ENCODE data around the gene SLC28A2. TPM values are rescaled to one million over a fixed set of nuclear protein-coding genes. Genes with fewer than 3 reads are reported as not detected.
A peak's percentile ranks its signal among the peaks of the same experiment; 100 is the strongest.

SLC28A2 gene
- total and polyA plus RNA-seq, 9 of the 15 experiments (the other 6 are each of a cell fraction or from before 2014, with no cell fraction given): 0.03 to 0.04 TPM; not detected in 7

DNA sequence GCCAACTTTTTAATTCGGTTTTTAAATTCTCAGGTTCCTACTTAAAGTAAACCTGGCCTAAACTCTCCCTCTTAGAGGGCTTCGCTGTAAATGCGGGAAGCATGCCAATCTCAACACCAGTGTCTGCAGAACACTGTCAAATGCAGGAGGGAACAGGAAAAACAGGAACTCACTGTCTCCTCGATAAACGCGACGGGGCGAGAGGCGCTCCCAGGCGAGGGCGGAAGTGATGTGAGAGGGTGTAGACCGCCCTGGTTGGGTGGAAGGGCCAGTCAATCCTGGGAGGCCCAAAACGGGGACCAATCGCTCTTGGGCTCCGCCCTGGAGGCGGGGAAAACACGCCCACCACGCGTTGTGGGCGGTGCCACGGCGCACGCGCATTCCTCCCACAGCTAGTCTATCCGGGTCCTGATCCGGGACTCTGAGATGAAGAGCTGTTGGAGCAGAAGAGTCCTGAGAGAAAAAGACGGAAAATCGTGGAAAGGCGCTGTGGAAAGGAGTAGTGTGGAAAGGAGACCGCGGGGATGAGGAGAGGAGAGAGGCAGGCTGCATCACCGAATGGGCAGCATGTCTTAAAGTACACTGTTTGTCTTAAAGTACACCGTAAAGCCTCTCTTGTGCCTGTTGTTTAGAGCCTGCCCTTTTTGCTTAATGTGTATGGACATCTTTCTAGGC, 27.1 kb downstream of the SLC28A2 start (continued):
- TF ChIP-seq, protein P1, sequence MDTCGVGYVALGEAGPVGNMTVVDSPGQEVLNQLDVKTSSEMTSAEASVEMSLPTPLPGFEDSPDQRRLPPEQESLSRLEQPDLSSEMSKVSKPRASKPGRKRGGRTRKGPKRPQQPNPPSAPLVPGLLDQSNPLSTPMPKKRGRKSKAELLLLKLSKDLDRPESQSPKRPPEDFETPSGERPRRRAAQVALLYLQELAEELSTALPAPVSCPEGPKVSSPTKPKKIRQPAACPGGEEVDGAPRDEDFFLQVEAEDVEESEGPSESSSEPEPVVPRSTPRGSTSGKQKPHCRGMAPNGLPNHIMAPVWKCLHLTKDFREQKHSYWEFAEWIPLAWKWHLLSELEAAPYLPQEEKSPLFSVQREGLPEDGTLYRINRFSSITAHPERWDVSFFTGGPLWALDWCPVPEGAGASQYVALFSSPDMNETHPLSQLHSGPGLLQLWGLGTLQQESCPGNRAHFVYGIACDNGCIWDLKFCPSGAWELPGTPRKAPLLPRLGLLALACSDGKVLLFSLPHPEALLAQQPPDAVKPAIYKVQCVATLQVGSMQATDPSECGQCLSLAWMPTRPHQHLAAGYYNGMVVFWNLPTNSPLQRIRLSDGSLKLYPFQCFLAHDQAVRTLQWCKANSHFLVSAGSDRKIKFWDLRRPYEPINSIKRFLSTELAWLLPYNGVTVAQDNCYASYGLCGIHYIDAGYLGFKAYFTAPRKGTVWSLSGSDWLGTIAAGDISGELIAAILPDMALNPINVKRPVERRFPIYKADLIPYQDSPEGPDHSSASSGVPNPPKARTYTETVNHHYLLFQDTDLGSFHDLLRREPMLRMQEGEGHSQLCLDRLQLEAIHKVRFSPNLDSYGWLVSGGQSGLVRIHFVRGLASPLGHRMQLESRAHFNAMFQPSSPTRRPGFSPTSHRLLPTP (IDR thresholded peaks at IDR 0.05; ENCODE audit: borderline replicate concordance, extremely low read depth, insufficient read length): no peak
- TF ChIP-seq, protein P2, sequence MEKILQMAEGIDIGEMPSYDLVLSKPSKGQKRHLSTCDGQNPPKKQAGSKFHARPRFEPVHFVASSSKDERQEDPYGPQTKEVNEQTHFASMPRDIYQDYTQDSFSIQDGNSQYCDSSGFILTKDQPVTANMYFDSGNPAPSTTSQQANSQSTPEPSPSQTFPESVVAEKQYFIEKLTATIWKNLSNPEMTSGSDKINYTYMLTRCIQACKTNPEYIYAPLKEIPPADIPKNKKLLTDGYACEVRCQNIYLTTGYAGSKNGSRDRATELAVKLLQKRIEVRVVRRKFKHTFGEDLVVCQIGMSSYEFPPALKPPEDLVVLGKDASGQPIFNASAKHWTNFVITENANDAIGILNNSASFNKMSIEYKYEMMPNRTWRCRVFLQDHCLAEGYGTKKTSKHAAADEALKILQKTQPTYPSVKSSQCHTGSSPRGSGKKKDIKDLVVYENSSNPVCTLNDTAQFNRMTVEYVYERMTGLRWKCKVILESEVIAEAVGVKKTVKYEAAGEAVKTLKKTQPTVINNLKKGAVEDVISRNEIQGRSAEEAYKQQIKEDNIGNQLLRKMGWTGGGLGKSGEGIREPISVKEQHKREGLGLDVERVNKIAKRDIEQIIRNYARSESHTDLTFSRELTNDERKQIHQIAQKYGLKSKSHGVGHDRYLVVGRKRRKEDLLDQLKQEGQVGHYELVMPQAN (IDR thresholded peaks at IDR 0.05; ENCODE audit: borderline replicate concordance): peak; percentile 27; the same call in 1 of the 2 replicates
- TF ChIP-seq, protein P3, sequence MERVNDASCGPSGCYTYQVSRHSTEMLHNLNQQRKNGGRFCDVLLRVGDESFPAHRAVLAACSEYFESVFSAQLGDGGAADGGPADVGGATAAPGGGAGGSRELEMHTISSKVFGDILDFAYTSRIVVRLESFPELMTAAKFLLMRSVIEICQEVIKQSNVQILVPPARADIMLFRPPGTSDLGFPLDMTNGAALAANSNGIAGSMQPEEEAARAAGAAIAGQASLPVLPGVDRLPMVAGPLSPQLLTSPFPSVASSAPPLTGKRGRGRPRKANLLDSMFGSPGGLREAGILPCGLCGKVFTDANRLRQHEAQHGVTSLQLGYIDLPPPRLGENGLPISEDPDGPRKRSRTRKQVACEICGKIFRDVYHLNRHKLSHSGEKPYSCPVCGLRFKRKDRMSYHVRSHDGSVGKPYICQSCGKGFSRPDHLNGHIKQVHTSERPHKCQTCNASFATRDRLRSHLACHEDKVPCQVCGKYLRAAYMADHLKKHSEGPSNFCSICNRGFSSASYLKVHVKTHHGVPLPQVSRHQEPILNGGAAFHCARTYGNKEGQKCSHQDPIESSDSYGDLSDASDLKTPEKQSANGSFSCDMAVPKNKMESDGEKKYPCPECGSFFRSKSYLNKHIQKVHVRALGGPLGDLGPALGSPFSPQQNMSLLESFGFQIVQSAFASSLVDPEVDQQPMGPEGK (CRISPR knock-in tag; IDR thresholded peaks at IDR 0.05; ENCODE audit: borderline replicate concordance): no peak
- TF ChIP-seq, protein P4, sequence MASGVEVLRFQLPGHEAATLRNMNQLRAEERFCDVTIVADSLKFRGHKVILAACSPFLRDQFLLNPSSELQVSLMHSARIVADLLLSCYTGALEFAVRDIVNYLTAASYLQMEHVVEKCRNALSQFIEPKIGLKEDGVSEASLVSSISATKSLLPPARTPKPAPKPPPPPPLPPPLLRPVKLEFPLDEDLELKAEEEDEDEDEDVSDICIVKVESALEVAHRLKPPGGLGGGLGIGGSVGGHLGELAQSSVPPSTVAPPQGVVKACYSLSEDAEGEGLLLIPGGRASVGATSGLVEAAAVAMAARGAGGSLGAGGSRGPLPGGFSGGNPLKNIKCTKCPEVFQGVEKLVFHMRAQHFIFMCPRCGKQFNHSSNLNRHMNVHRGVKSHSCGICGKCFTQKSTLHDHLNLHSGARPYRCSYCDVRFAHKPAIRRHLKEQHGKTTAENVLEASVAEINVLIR (CRISPR knock-in tag; IDR thresholded peaks at IDR 0.05): peak; percentile 89
- TF ChIP-seq SPI1 (IDR thresholded peaks at IDR 0.05; ENCODE audit: borderline replicate concordance, low read depth, low read length) (peak; percentile 75), EHMT2 (IDR thresholded peaks at IDR 0.05) (no peak), RBM17 (IDR thresholded peaks at IDR 0.05; ENCODE audit: borderline replicate concordance, low read depth, low read length) (no peak), CAMTA2 (CRISPR knock-in tag; conservative IDR thresholded peaks at IDR 0.05) (no peak), ZBTB1 (CRISPR knock-in tag; IDR thresholded peaks at IDR 0.05; ENCODE audit: borderline replicate concordance, low read depth) (no peak), MEF2D (tag; conservative IDR thresholded peaks at IDR 0.05; ENCODE audit: low read depth) (no peak), GATA2 (CRISPR knock-in tag; IDR thresholded peaks at IDR 0.05) (no peak), MTA3 (IDR thresholded peaks at IDR 0.05; ENCODE audit: borderline replicate concordance) (peak; percentile 53; the same call in 1 of the 2 replicates), SMC3 (conservative IDR thresholded peaks at IDR 0.05; ENCODE audit: insufficient read depth, low read depth, low read length) (no peak)
- TF ChIP-seq, protein P5, sequence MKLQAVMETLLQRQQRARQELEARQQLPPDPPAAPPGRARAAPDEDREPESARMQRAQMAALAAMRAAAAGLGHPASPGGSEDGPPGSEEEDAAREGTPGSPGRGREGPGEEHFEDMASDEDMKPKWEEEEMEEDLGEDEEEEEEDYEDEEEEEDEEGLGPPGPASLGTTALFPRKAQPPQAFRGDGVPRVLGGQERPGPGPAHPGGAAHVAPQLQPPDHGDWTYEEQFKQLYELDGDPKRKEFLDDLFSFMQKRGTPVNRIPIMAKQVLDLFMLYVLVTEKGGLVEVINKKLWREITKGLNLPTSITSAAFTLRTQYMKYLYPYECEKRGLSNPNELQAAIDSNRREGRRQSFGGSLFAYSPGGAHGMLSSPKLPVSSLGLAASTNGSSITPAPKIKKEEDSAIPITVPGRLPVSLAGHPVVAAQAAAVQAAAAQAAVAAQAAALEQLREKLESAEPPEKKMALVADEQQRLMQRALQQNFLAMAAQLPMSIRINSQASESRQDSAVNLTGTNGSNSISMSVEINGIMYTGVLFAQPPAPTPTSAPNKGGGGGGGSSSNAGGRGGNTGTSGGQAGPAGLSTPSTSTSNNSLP (IDR thresholded peaks at IDR 0.05; ENCODE audit: borderline replicate concordance, low read depth, low read length): no peak
